Measurements from ENCODE around the gene CABCOCO1.

The CABCOCO1 gene

GRCh38 chr10:61812052-61812721 is 149.5 kb downstream of the CABCOCO1 start:
- TF ChIP-seq TAF1 (IDR thresholded peaks at IDR 0.05; ENCODE audit: borderline replicate concordance, insufficient read depth, low read length) = no peak
- no peak for TF ChIP-seq FOXP2 (optimal IDR thresholded peaks at IDR 0.05; ENCODE audit: borderline replicate concordance, extremely low read depth, extremely low read length, insufficient read depth)
- no peak for TF ChIP-seq POLR2AphosphoS5 (IDR thresholded peaks at IDR 0.05; ENCODE audit: low read depth, low read length)
- TF ChIP-seq REST (IDR thresholded peaks at IDR 0.05; ENCODE audit: insufficient read depth in 1 of 2, low read depth in 2 of 2, low read length in 2 of 2) = no peak
- TF ChIP-seq SIN3A (IDR thresholded peaks at IDR 0.05; ENCODE audit: borderline replicate concordance, insufficient read depth, low read length) = no peak

- TF ChIP-seq FOXP2 (optimal IDR thresholded peaks at IDR 0.05; ENCODE audit: borderline replicate concordance, extremely low read depth, extremely low read length, insufficient read depth) = no peak
- no peak for TF ChIP-seq POLR2AphosphoS5 (IDR thresholded peaks at IDR 0.05; ENCODE audit: low read depth, low read length)
- TF ChIP-seq SIN3A (IDR thresholded peaks at IDR 0.05; ENCODE audit: borderline replicate concordance, insufficient read depth, low read length) = no peak
- no peak for TF ChIP-seq REST (IDR thresholded peaks at IDR 0.05; ENCODE audit: insufficient read depth in 1 of 2, low read depth in 2 of 2, low read length in 2 of 2)
- TF ChIP-seq TAF1 (IDR thresholded peaks at IDR 0.05; ENCODE audit: borderline replicate concordance, insufficient read depth, low read length) = no peak
Observed at GRCh38 chr10:61812920-61813319, 150.2 kb downstream of the CABCOCO1 start.

- TF ChIP-seq TAF1 (IDR thresholded peaks at IDR 0.05; ENCODE audit: borderline replicate concordance, insufficient read depth, low read length) (no peak), SIN3A (IDR thresholded peaks at IDR 0.05; ENCODE audit: borderline replicate concordance, insufficient read depth, low read length) (no peak), FOXP2 (optimal IDR thresholded peaks at IDR 0.05; ENCODE audit: borderline replicate concordance, extremely low read depth, extremely low read length, insufficient read depth) (no peak), REST (IDR thresholded peaks at IDR 0.05; ENCODE audit: insufficient read depth in 1 of 2, low read depth in 2 of 2, low read length in 2 of 2) (no peak), POLR2AphosphoS5 (IDR thresholded peaks at IDR 0.05; ENCODE audit: low read depth, low read length) (no peak)
Observed at GRCh38 chr10:61814160-61814559, 151.4 kb downstream of the CABCOCO1 start.

- TF ChIP-seq FOXP2 (optimal IDR thresholded peaks at IDR 0.05; ENCODE audit: borderline replicate concordance, extremely low read depth, extremely low read length, insufficient read depth) (no peak), SIN3A (IDR thresholded peaks at IDR 0.05; ENCODE audit: borderline replicate concordance, insufficient read depth, low read length) (no peak), TAF1 (IDR thresholded peaks at IDR 0.05; ENCODE audit: borderline replicate concordance, insufficient read depth, low read length) (no peak), POLR2AphosphoS5 (IDR thresholded peaks at IDR 0.05; ENCODE audit: low read depth, low read length) (no peak), REST (IDR thresholded peaks at IDR 0.05; ENCODE audit: insufficient read depth in 1 of 2, low read depth in 2 of 2, low read length in 2 of 2) (no peak)
Observed at GRCh38 chr10:61815496-61815895, 152.8 kb downstream of the CABCOCO1 start.

Data from PFSK-1 (cell line).